Left colon (tissue), 2 donors: ENCODE results near the gene LGSN. TPM values are rescaled to one million over a fixed set of nuclear protein-coding genes. Genes with fewer than 3 reads are reported as not detected.
"Not testable (repeated sequence)": the region's sequence is repeated elsewhere in the genome, so short reads cannot be mapped to it uniquely, and the experiment has no call there.

Experiments used
- ATAC-seq: fragments of 200-7000 bp; cut with Tn5 transposase; one replicate; pipeline ENCODE4 v1.9.1; 2020; ENCODE audit warnings: mild to moderate bottlenecking, moderate library complexity
- DNase-seq, 2 donors: peaks; one replicate each; pipeline ENCODE4 v3.0.0-alpha.2; 2020
- intact Hi-C, 2 donors: fragments of 100-400 bp; cut with DNase I in 1 of 2; cut with micrococcal nuclease in 1 of 2; formaldehyde crosslinking; loops; one replicate each; pipeline versions ENCODE4 v1.11.2 to v1.14.0; 2022; cut with DNase I, micrococcal nuclease
- total RNA-seq, 2 donors: library from RNA; stranded (reverse); fragmentation: NEBNext Ultra II Directional; extraction: Animal tissue kit (Norgen Biotek cat#: 25700); gene quantifications; one replicate each; pipeline ENCODE4 v1.2.1, GENCODE V29; 2021
- donor health status: DM: no; HTN: no; CAD: no.
- donor health status: DM: yes; HTN: yes; CAD: no.

LGSN gene
- total RNA-seq, 2 donors from 2014 or later: 0.06 to 0.08 TPM

- intact Hi-C loops: no loop called here
- ATAC-seq (no peak), DNase-seq (no peak)
Observed at GRCh38 chr6:63261820-63262219, 58.0 kb downstream of the LGSN start.

GRCh38 chr6:63259153-63259552, 60.6 kb downstream of the LGSN start:
- ATAC-seq: peak; percentile 52
- DNase-seq: no peak
- intact Hi-C loops: no loop called here

GRCh38 chr6:63249875-63250482, 69.8 kb downstream of the LGSN start:
- no peak for ATAC-seq
- DNase-seq: no peak

GRCh38 chr6:63246581-63246980, 73.2 kb downstream of the LGSN start:
- DNase-seq (no peak), ATAC-seq (no peak)
- intact Hi-C loops: no loop called here

More at GRCh38 chr6:63249875-63250482, 69.8 kb downstream of the LGSN start:
- intact Hi-C loops: no loop called here

GRCh38 chr6:63245909-63246308, 73.9 kb downstream of the LGSN start:
- DNase-seq (no peak), ATAC-seq (no peak)
- intact Hi-C loops: no loop called here

GRCh38 chr6:63245420-63245819, 74.4 kb downstream of the LGSN start:
- intact Hi-C loops: no loop called here
- ATAC-seq: no peak
- DNase-seq: no peak

GRCh38 chr6:63236398-63236817, 83.4 kb downstream of the LGSN start:
- ATAC-seq (no peak), DNase-seq (no peak)
- intact Hi-C loops: no loop called here

- DNase-seq, intact Hi-C loops, ATAC-seq: not testable (repeated sequence)
Observed at GRCh38 chr6:63230511-63230910, 89.3 kb downstream of the LGSN start.

- DNase-seq, intact Hi-C loops, ATAC-seq: not testable (repeated sequence)
Observed at GRCh38 chr6:63230027-63230426, 89.8 kb downstream of the LGSN start.

GRCh38 chr6:63227928-63228894, 91.6 kb downstream of the LGSN start:
- intact Hi-C loops, DNase-seq, ATAC-seq: not testable (repeated sequence)

GRCh38 chr6:63225987-63226386, 93.8 kb downstream of the LGSN start:
- DNase-seq, intact Hi-C loops, ATAC-seq: not testable (repeated sequence)

Other genes with a start within 250 kb of the LGSN start
- gene FKBP1C, start 108.5 kb downstream of the LGSN start, total RNA-seq: 1 to 10 TPM in 1 of 2 donors, under 1 TPM in 1; 0.31 to 1.0 TPM